GM21447 (cell line): Measurements from ENCODE around the gene CYBA.

Experiments
- ATAC-seq: cut with Tn5 transposase; IDR thresholded peaks from one replicate; pipeline ENCODE4 v1.9.1; 2021; ENCODE audit not compliant: unreplicated experiment

Gene CYBA

GRCh38 chr16:88647178-88648070, 3.4 kb downstream of the CYBA start:
- no peak for ATAC-seq

- ATAC-seq = no peak
Observed at GRCh38 chr16:88646345-88647034, 4.4 kb downstream of the CYBA start.

- no peak for ATAC-seq
Observed at GRCh38 chr16:88645941-88646340, 4.9 kb downstream of the CYBA start.

- ATAC-seq = no peak
Observed at GRCh38 chr16:88645455-88645854, 5.4 kb downstream of the CYBA start.

GRCh38 chr16:88643644-88643932, 7.3 kb downstream of the CYBA start:
- no peak for ATAC-seq

GRCh38 chr16:88642881-88643643, 7.8 kb downstream of the CYBA start:
- no peak for ATAC-seq

GRCh38 chr16:88640498-88641247, 10.2 kb downstream of the CYBA start:
- ATAC-seq = no peak

GRCh38 chr16:88640039-88640495, 10.8 kb downstream of the CYBA start:
- no peak for ATAC-seq

GRCh38 chr16:88639231-88640038, 11.4 kb downstream of the CYBA start:
- ATAC-seq = no peak

GRCh38 chr16:88638323-88639230, 12.3 kb downstream of the CYBA start, which contains the start of gene IL17C:
Gene IL17C, plus strand, starts transcription at chr16:88638572. Its CDS starts 70 bp downstream, at chr16:88638642.
- ATAC-seq = no peak

- no peak for ATAC-seq
Observed at GRCh38 chr16:88636488-88637265, 14.2 kb downstream of the CYBA start.

GRCh38 chr16:88635671-88636319, 15.1 kb downstream of the CYBA start:
- no peak for ATAC-seq

GRCh38 chr16:88634994-88635670, 15.7 kb downstream of the CYBA start:
- ATAC-seq = no peak

GRCh38 chr16:88634141-88634993, 16.5 kb downstream of the CYBA start:
- ATAC-seq = peak; percentile 55

GRCh38 chr16:88633684-88634140, 17.1 kb downstream of the CYBA start:
- peak; percentile 41 for ATAC-seq

GRCh38 chr16:88632587-88632930, 18.3 kb downstream of the CYBA start:
- no peak for ATAC-seq
